HepG2 (cell line): ENCODE data around the gene PHKB. TPM values are rescaled to one million over a fixed set of nuclear protein-coding genes. Genes with fewer than 3 reads are reported as not detected.

Experiments
- ASH2L ChIP-seq: fragments of 300-600, 200-600 bp; sonication (generic); IDR thresholded peaks from 2 replicates; pipeline ENCODE4 v1.7.0; 2017; ENCODE audit warnings: low read depth, mild to moderate bottlenecking, moderate library complexity, mixed read lengths, low read length; ENCODE audit not compliant: insufficient read length
- ATF2 ChIP-seq: sonication (generic); formaldehyde crosslinking; IDR thresholded peaks from 2 replicates; pipeline ENCODE4 v1.4.0; 2020; ENCODE audit warnings: missing genetic modification reagents
- ATF3 ChIP-seq: sonication (generic); formaldehyde crosslinking; IDR thresholded peaks from 2 replicates; pipeline ENCODE4 v1.4.0; 2020; ENCODE audit warnings: missing genetic modification reagents
- ATRX ChIP-seq: sonication (generic); formaldehyde crosslinking; IDR thresholded peaks from 2 replicates; pipeline ENCODE4 v1.4.0; 2020; ENCODE audit warnings: missing genetic modification reagents, borderline replicate concordance
- CENPX ChIP-seq: sonication (generic); formaldehyde crosslinking; IDR thresholded peaks from 2 replicates; pipeline ENCODE4 v1.9.0; 2021; ENCODE audit warnings: mild to moderate bottlenecking, missing genetic modification reagents, moderate library complexity
- EHMT2 ChIP-seq: fragments of 200-600 bp; sonication (generic); IDR thresholded peaks from 2 replicates; pipeline ENCODE4 v1.7.0; 2017; ENCODE audit warnings: antibody characterized with exemption, low read depth, low read length, borderline replicate concordance
- ETV5 ChIP-seq: IDR thresholded peaks from 2 replicates; pipeline ENCODE4 v1.6.1; 2018; ENCODE audit warnings: missing biosample characterization, missing genetic modification reagents, inconsistent platforms, borderline replicate concordance
- FOSL1 ChIP-seq: sonication (generic); formaldehyde crosslinking; IDR thresholded peaks from 2 replicates; pipeline ENCODE4 v1.9.0; 2021; ENCODE audit warnings: missing genetic modification reagents, borderline replicate concordance
- JDP2 ChIP-seq: sonication (generic); formaldehyde crosslinking; IDR thresholded peaks from 2 replicates; pipeline ENCODE4 v1.8.1; 2022; ENCODE audit warnings: missing genetic modification reagents, borderline replicate concordance
- PRMT3 ChIP-seq: sonication (generic); formaldehyde crosslinking; IDR thresholded peaks from 2 replicates; pipeline ENCODE4 v1.8.1; 2022; ENCODE audit warnings: low read depth, mild to moderate bottlenecking, moderate library complexity, missing genetic modification reagents, borderline replicate concordance
- PTBP1 ChIP-seq: fragments of 200-400 bp; formaldehyde crosslinking; IDR thresholded peaks from 2 replicates; pipeline ENCODE4 v1.6.1; 2018; ENCODE audit warnings: low read length, low read depth; ENCODE audit not compliant: poor library complexity, severe bottlenecking
- RARA ChIP-seq: IDR thresholded peaks from 2 replicates; pipeline ENCODE4 v1.6.1; 2016; ENCODE audit warnings: missing genetic modification reagents, missing compliant biosample characterization
- SOX13 ChIP-seq, 3 experiments: fragments of 450-650 bp in 1 of 3; sonication (generic) in 1 of 3; formaldehyde crosslinking in 1 of 3; IDR thresholded peaks in 2 of 3; conservative IDR thresholded peaks in 1 of 3; 2 replicates each; pipeline versions ENCODE4 v1.5.0 to v1.6.1; 2016 to 2020; ENCODE audit warnings: antibody characterized with exemption in 1 of 3, mild to moderate bottlenecking in 1 of 3, missing compliant biosample characterization in 1 of 3, missing genetic modification reagents in 1 of 3, moderate library complexity in 1 of 3
- TFE3 ChIP-seq: IDR thresholded peaks from 2 replicates; pipeline ENCODE4 v1.6.1; 2016
- ZNF281 ChIP-seq: sonication (generic); formaldehyde crosslinking; IDR thresholded peaks from 2 replicates; pipeline ENCODE4 v1.4.0; 2020; ENCODE audit warnings: missing genetic modification reagents, borderline replicate concordance
- ZNF333 ChIP-seq: sonication (generic); formaldehyde crosslinking; IDR thresholded peaks from 2 replicates; pipeline ENCODE4 v1.4.0; 2020; ENCODE audit warnings: mild to moderate bottlenecking, missing genetic modification reagents, borderline replicate concordance
- ZSCAN5A ChIP-seq: sonication (generic); formaldehyde crosslinking; IDR thresholded peaks from 2 replicates; pipeline ENCODE4 v1.8.0; 2022; ENCODE audit warnings: mild to moderate bottlenecking, missing genetic modification reagents, borderline replicate concordance
- polyA plus RNA-seq, 8 experiments: library from polyadenylated mRNA; depleted of rRNA in 3 of 8; stranded (reverse) in 7 of 8; unstranded in 1 of 8; fragments of >200 nt; fragmentation: Illumina TruSeq in 4 of 8; extraction: Trizol in 4 of 8; gene quantifications; 2 replicates each; pipeline versions ENCODE4 v1.2.1 to v1.2.3, GENCODE V29; 2011 to 2016; ENCODE audit warnings: low read depth in 4 of 8, missing spikeins in 1 of 8, mixed read lengths in 1 of 8; ENCODE audit not compliant: insufficient read depth in 1 of 8
- total RNA-seq, 5 experiments: library from RNA; depleted of rRNA; stranded (reverse); fragments of >200 nt; fragmentation: Illumina TruSeq; extraction: Trizol; gene quantifications; 2 replicates each; pipeline ENCODE4 v1.2.3, GENCODE V29; 2016; ENCODE audit warnings: low read depth in 1 of 5

Gene PHKB
- total and polyA plus RNA-seq, 2 of the 13 experiments (the other 11 are each of a cell fraction or from before 2014, with no cell fraction given), result 66.0 to 80.8 TPM

GRCh38 chr16:47634126-47634525 is 173.0 kb downstream of the PHKB start (continued):
- TF ChIP-seq PRMT3 (no peak), FOSL1 (peak; percentile 97), ASH2L (peak; percentile 58), ATRX (CRISPR knock-in tag) (no peak), JDP2 (no peak), CENPX (CRISPR knock-in tag) (no peak), ZNF281 (CRISPR knock-in tag) (peak; percentile 29; the same call in 1 of the 2 replicates), TFE3 (CRISPR knock-in tag) (0 out of 2 replicates have a peak, but pooled peaks have one; percentile 11), EHMT2 (peak; percentile 59; the same call in 1 of the 2 replicates), ZSCAN5A (CRISPR knock-in tag) (no peak), RARA (CRISPR knock-in tag) (peak; percentile 76), ATF3 (CRISPR knock-in tag) (peak; percentile 50; the same call in 1 of the 2 replicates), SOX13 (IDR thresholded peaks at IDR 0.05) (peak; percentile 55; the same call in 1 of the 2 replicates), SOX13 (CRISPR knock-in tag; conservative IDR thresholded peaks at IDR 0.05 in 1 of 2, IDR thresholded peaks at IDR 0.05 in 1 of 2) (peak in 1 of 2 experiments; percentile 94; a peak in 2 of 4 replicates), ATF2 (no peak), ZNF333 (CRISPR knock-in tag) (no peak), ETV5 (CRISPR knock-in tag) (0 out of 2 replicates have a peak, but pooled peaks have one; percentile 6), PTBP1 (no peak)
